ENCODE measurements around the gene MRPL49. TPM values are rescaled to one million over a fixed set of nuclear protein-coding genes. Genes with fewer than 3 reads are reported as not detected.

MRPL49 gene
- total and polyA plus RNA-seq, 2 of the 13 experiments (the other 11 are each of a cell fraction or from before 2014, with no cell fraction given), result 39.2 to 53.3 TPM

DNA sequence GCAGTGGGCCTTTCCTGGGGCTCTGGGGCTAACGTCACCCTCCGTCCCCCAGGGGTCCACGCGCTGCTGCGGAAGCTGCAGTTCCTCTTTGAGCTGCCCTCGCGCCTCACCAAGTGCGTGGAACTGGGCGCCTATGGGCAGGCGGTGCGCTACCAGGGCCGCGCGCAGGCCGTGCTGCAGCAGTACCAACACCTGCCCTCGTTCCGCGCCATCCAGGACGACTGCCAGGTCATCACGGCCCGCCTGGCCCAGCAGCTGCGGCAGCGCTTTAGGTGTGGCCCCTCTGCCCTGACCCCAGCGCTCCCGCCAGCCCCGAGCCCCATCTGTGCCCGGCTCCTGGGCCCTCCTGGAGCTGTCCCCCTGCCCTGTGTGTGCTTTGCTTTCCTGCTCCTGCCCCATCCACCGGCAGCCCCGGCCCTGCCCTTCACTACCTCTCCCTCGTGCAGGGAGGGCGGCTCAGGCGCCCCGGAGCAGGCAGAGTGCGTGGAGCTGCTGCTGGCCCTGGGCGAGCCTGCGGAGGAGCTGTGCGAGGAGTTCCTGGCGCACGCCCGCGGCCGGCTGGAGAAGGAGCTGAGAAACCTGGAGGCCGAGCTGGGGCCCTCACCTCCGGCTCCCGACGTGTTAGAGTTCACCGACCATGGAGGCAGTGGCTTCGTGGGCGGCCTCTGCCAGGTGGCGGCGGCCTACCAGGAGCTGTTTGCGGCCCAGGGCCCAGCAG is 14.2 kb upstream of the MRPL49 start (continued):
- TF ChIP-seq ZNF639 (CRISPR knock-in tag; conservative IDR thresholded peaks at IDR 0.05), result no peak
- peak; percentile 53 for TF ChIP-seq RBFOX2 (IDR thresholded peaks at IDR 0.05; ENCODE audit: low read depth, low read length)
- no peak for TF ChIP-seq ZNF264 (CRISPR knock-in tag; IDR thresholded peaks at IDR 0.05)
- TF ChIP-seq ZNF446 (CRISPR knock-in tag; IDR thresholded peaks at IDR 0.05), result no peak

GRCh38 chr11:65108469-65109123 is 13.5 kb upstream of the MRPL49 start:
- Histone ChIP-seq H3K4me1 (ENCODE audit: insufficient read depth, low read length) (peaks cover 16% of the 10 kb centered on the region), H3K9me3 (ENCODE audit: low read length) (no peaks in the 10 kb centered on the region), H3K36me3 (replicated peaks in 1 of 2; ENCODE audit: control insufficient read depth in 1 of 2, insufficient read depth in 2 of 2, low read length in 2 of 2) (peaks cover 7 to 25% of the 10 kb centered on the region in 2 experiments; a peak in 3 of 5 replicates), H3K79me2 (ENCODE audit: insufficient read depth, low read length) (peaks cover 7% of the 10 kb centered on the region), H4K20me1 (ENCODE audit: insufficient read depth, low read length) (no peaks in the 10 kb centered on the region), H2AFZ (ENCODE audit: low read length) (no peak overlapping the region), H3K27ac (ENCODE audit: extremely low read length, insufficient read depth, low read length) (no peak overlapping the region), H3K4me3 (replicated peaks in 1 of 3; ENCODE audit: insufficient read depth in 1 of 3, low read depth in 2 of 3, low read length in 3 of 3) (no peak overlapping the region), H3K4me2 (ENCODE audit: low read depth, low read length) (no peak overlapping the region), H3K9ac (ENCODE audit: insufficient read depth, low read depth, low read length) (no peak overlapping the region), H3K27me3 (ENCODE audit: control insufficient read depth in 1 of 2, insufficient read depth in 2 of 2, low read length in 2 of 2) (no peaks in the 10 kb centered on the region)
- CTCF ChIA-PET (ENCODE audit: low intra/inter-chr PET ratio, low total read pairs), result no interaction called here
- ATAC-seq (no peak), FAIRE-seq (no peak), DNase-seq (ENCODE audit: low spot score) (no peak)
- in situ Hi-C loops (cut with HindIII; ENCODE audit: extremely low pct_ligation_motif_present, low pct_unique_long_range_greater_than_20kb) (no loop called here), intact Hi-C loops (cut with micrococcal nuclease; ENCODE audit: unreplicated experiment) (no loop called here)
- POLR2A ChIA-PET, result interaction anchor here (0.9 kb wide), 1 partner anchor 117 kb away, joined by 3 read pairs; no protein-coding TSS in a partner anchor
- no TSS peak for BruUV-seq (replicated peaks)
- WGBS (ENCODE audit: low lambda C conversion rate), result 96% methylated on average over 13 of the region's 38 CpGs
- TF ChIP-seq RERE (CRISPR knock-in tag; IDR thresholded peaks at IDR 0.05; ENCODE audit: low read depth) (no peak), ARNTL (CRISPR knock-in tag; IDR thresholded peaks at IDR 0.05) (no peak), ZNF629 (CRISPR knock-in tag; conservative IDR thresholded peaks at IDR 0.05) (no peak), SUZ12 (IDR thresholded peaks at IDR 0.05; ENCODE audit: low read depth, low read length) (no peak), RFX1 (IDR thresholded peaks at IDR 0.05) (no peak), KLF12 (CRISPR knock-in tag; IDR thresholded peaks at IDR 0.05; ENCODE audit: borderline replicate concordance) (no peak), MED13 (CRISPR knock-in tag; IDR thresholded peaks at IDR 0.05) (no peak), TOPORS (CRISPR knock-in tag; IDR thresholded peaks at IDR 0.05) (no peak), ATF7 (IDR thresholded peaks at IDR 0.05) (no peak), ATF7 (CRISPR knock-in tag; IDR thresholded peaks at IDR 0.05) (no peak), ZNF337 (CRISPR knock-in tag; IDR thresholded peaks at IDR 0.05; ENCODE audit: borderline replicate concordance, low read depth) (no peak)
- TF ChIP-seq, protein P1, sequence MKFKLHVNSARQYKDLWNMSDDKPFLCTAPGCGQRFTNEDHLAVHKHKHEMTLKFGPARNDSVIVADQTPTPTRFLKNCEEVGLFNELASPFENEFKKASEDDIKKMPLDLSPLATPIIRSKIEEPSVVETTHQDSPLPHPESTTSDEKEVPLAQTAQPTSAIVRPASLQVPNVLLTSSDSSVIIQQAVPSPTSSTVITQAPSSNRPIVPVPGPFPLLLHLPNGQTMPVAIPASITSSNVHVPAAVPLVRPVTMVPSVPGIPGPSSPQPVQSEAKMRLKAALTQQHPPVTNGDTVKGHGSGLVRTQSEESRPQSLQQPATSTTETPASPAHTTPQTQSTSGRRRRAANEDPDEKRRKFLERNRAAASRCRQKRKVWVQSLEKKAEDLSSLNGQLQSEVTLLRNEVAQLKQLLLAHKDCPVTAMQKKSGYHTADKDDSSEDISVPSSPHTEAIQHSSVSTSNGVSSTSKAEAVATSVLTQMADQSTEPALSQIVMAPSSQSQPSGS (CRISPR knock-in tag; IDR thresholded peaks at IDR 0.05), result no peak

Measured in HepG2 (cell line).